ENCODE measurements around the gene DLEC1. TPM values are rescaled to one million over a fixed set of nuclear protein-coding genes. Genes with fewer than 3 reads are reported as not detected.

DLEC1 gene
- polyA plus RNA-seq, 1 donor from 2014 or later, result 0.25 TPM

GRCh38 chr3:38155825-38156224 lies 116.8 kb downstream of the DLEC1 start:
- H3K4me3 ChIP-seq (ENCODE audit: low read length), result no peak overlapping the region
- H2AFZ ChIP-seq (ENCODE audit: low read depth, low read length), result no peak overlapping the region
- TF ChIP-seq TAF1 (IDR thresholded peaks at IDR 0.05; ENCODE audit: low read depth) (no peak), RAD21 (conservative IDR thresholded peaks at IDR 0.05) (no peak), REST (IDR thresholded peaks at IDR 0.05; ENCODE audit: borderline replicate concordance) (no peak), EZH2 (IDR thresholded peaks at IDR 0.05; ENCODE audit: borderline replicate concordance, insufficient read depth, low read length, poor library complexity, severe bottlenecking) (no peak), EP300 (conservative IDR thresholded peaks at IDR 0.05; ENCODE audit: poor library complexity, severe bottlenecking) (no peak), CTCF (IDR thresholded peaks at IDR 0.05; ENCODE audit: poor library complexity, severe bottlenecking) (no peak), SMC3 (conservative IDR thresholded peaks at IDR 0.05; ENCODE audit: poor library complexity) (no peak), POLR2AphosphoS5 (IDR thresholded peaks at IDR 0.05) (no peak), MXI1 (conservative IDR thresholded peaks at IDR 0.05; ENCODE audit: poor library complexity, severe bottlenecking) (no peak)
- no peaks in the 10 kb centered on the region for H3K79me2 ChIP-seq (replicated peaks; ENCODE audit: insufficient read depth, low read length)
- no peak overlapping the region for H3K27ac ChIP-seq (ENCODE audit: low read length)
- H3K36me3 ChIP-seq (ENCODE audit: insufficient read depth, low read length), result no peaks in the 10 kb centered on the region
- H3K9me2 ChIP-seq (ENCODE audit: insufficient read depth, low read length), result no peaks in the 10 kb centered on the region
- no peak overlapping the region for H3K4me2 ChIP-seq (ENCODE audit: low read length)
- H3F3A ChIP-seq (ENCODE audit: insufficient read depth, low read length, poor library complexity, severe bottlenecking), result no peaks in the 10 kb centered on the region
- no peaks in the 10 kb centered on the region for H3K9me3 ChIP-seq (ENCODE audit: low read length)
- H3K9ac ChIP-seq (ENCODE audit: low read length), result no peak overlapping the region
- no peaks in the 10 kb centered on the region for H3K27me3 ChIP-seq (ENCODE audit: insufficient read depth, low read depth, low read length)
- no peaks in the 10 kb centered on the region for H4K20me1 ChIP-seq (ENCODE audit: insufficient read depth)

- H3K4me2 ChIP-seq (ENCODE audit: low read length), result no peak overlapping the region
- TF ChIP-seq EZH2 (IDR thresholded peaks at IDR 0.05; ENCODE audit: borderline replicate concordance, insufficient read depth, low read length, poor library complexity, severe bottlenecking) (no peak), RAD21 (conservative IDR thresholded peaks at IDR 0.05) (no peak), SMC3 (conservative IDR thresholded peaks at IDR 0.05; ENCODE audit: poor library complexity) (no peak), REST (IDR thresholded peaks at IDR 0.05; ENCODE audit: borderline replicate concordance) (no peak), POLR2AphosphoS5 (IDR thresholded peaks at IDR 0.05) (no peak), MXI1 (conservative IDR thresholded peaks at IDR 0.05; ENCODE audit: poor library complexity, severe bottlenecking) (no peak), TAF1 (IDR thresholded peaks at IDR 0.05; ENCODE audit: low read depth) (no peak), EP300 (conservative IDR thresholded peaks at IDR 0.05; ENCODE audit: poor library complexity, severe bottlenecking) (no peak)
Measured at GRCh38 chr3:38157117-38157516, 118.1 kb downstream of the DLEC1 start.

More at GRCh38 chr3:38157117-38157516, 118.1 kb downstream of the DLEC1 start:
- Histone ChIP-seq H3F3A (ENCODE audit: insufficient read depth, low read length, poor library complexity, severe bottlenecking) (no peaks in the 10 kb centered on the region), H3K4me3 (ENCODE audit: low read length) (no peak overlapping the region), H3K9me2 (ENCODE audit: insufficient read depth, low read length) (no peaks in the 10 kb centered on the region), H3K79me2 (replicated peaks; ENCODE audit: insufficient read depth, low read length) (no peaks in the 10 kb centered on the region), H4K20me1 (ENCODE audit: insufficient read depth) (no peaks in the 10 kb centered on the region), H2AFZ (ENCODE audit: low read depth, low read length) (no peak overlapping the region), H3K27ac (ENCODE audit: low read length) (no peak overlapping the region), H3K36me3 (ENCODE audit: insufficient read depth, low read length) (no peaks in the 10 kb centered on the region), H3K27me3 (ENCODE audit: insufficient read depth, low read depth, low read length) (no peaks in the 10 kb centered on the region), H3K9ac (ENCODE audit: low read length) (no peak overlapping the region), H3K9me3 (ENCODE audit: low read length) (no peaks in the 10 kb centered on the region)
